Measurements from ENCODE around the gene PIP4K2C. TPM values are rescaled to one million over a fixed set of nuclear protein-coding genes. Genes with fewer than 3 reads are reported as not detected.

PIP4K2C gene
- total and polyA plus RNA-seq, 2 experiments from 2014 or later = 10.8 to 30.6 TPM

DNA sequence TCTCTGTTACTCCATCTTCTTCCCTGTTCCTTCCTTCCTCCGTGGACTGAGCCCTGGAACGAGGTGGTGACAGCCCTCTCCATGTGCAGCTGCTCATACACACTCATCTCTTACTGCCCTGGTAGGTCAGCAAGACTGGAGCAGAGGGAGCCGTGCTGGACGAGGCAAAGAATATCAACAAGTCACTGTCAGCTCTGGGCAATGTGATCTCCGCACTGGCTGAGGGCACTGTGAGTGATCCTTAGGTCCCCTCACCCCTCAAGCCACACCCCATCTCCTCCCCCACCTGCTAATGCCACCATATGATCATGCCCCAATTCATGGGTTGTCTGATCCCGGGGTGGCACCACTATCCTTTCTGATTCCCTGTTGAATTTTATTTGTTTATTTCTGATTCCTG is 22.2 kb upstream of the PIP4K2C start:
- Histone ChIP-seq H3K4me2 (no peak overlapping the region), H3K79me2 (replicated peaks; ENCODE audit: insufficient read depth) (no peaks in the 10 kb centered on the region), H3K4me3 (no peak overlapping the region), H3K9me2 (ENCODE audit: insufficient read depth) (no peaks in the 10 kb centered on the region), H3K4me1 (ENCODE audit: insufficient read depth) (no peaks in the 10 kb centered on the region), H4K20me1 (replicated peaks; ENCODE audit: insufficient read depth) (peaks cover 3% of the 10 kb centered on the region; the same call in 1 of the 2 replicates), H3K27me3 (ENCODE audit: insufficient read depth) (no peaks in the 10 kb centered on the region), H3K36me3 (ENCODE audit: insufficient read depth) (peaks cover 13% of the 10 kb centered on the region), H2AFZ (no peak overlapping the region), H3F3A (replicated peaks; ENCODE audit: low read depth) (no peaks in the 10 kb centered on the region; the same call in 1 of the 2 replicates), H3K27ac (ENCODE audit: low read depth) (no peak overlapping the region)
- Mint-ChIP-seq H3K9me3 (no peaks in the 10 kb centered on the region), H3K4me3 (no peak overlapping the region), H3K36me3 (ENCODE audit: low read depth) (peaks cover 55% of the 10 kb centered on the region), H3K27ac (no peak overlapping the region), H3K4me1 (no peaks in the 10 kb centered on the region), H3K27me3 (ENCODE audit: insufficient read depth, low read depth, poor library complexity) (no peaks in the 10 kb centered on the region)
- ATAC-seq (no peak), DNase-seq (ENCODE audit: low spot score) (no peak)
- TF ChIP-seq, protein P1, sequence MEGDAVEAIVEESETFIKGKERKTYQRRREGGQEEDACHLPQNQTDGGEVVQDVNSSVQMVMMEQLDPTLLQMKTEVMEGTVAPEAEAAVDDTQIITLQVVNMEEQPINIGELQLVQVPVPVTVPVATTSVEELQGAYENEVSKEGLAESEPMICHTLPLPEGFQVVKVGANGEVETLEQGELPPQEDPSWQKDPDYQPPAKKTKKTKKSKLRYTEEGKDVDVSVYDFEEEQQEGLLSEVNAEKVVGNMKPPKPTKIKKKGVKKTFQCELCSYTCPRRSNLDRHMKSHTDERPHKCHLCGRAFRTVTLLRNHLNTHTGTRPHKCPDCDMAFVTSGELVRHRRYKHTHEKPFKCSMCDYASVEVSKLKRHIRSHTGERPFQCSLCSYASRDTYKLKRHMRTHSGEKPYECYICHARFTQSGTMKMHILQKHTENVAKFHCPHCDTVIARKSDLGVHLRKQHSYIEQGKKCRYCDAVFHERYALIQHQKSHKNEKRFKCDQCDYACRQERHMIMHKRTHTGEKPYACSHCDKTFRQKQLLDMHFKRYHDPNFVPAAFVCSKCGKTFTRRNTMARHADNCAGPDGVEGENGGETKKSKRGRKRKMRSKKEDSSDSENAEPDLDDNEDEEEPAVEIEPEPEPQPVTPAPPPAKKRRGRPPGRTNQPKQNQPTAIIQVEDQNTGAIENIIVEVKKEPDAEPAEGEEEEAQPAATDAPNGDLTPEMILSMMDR (conservative IDR thresholded peaks at IDR 0.05; ENCODE audit: low read depth in 2 of 2) = no peak
- TF ChIP-seq, protein P2, sequence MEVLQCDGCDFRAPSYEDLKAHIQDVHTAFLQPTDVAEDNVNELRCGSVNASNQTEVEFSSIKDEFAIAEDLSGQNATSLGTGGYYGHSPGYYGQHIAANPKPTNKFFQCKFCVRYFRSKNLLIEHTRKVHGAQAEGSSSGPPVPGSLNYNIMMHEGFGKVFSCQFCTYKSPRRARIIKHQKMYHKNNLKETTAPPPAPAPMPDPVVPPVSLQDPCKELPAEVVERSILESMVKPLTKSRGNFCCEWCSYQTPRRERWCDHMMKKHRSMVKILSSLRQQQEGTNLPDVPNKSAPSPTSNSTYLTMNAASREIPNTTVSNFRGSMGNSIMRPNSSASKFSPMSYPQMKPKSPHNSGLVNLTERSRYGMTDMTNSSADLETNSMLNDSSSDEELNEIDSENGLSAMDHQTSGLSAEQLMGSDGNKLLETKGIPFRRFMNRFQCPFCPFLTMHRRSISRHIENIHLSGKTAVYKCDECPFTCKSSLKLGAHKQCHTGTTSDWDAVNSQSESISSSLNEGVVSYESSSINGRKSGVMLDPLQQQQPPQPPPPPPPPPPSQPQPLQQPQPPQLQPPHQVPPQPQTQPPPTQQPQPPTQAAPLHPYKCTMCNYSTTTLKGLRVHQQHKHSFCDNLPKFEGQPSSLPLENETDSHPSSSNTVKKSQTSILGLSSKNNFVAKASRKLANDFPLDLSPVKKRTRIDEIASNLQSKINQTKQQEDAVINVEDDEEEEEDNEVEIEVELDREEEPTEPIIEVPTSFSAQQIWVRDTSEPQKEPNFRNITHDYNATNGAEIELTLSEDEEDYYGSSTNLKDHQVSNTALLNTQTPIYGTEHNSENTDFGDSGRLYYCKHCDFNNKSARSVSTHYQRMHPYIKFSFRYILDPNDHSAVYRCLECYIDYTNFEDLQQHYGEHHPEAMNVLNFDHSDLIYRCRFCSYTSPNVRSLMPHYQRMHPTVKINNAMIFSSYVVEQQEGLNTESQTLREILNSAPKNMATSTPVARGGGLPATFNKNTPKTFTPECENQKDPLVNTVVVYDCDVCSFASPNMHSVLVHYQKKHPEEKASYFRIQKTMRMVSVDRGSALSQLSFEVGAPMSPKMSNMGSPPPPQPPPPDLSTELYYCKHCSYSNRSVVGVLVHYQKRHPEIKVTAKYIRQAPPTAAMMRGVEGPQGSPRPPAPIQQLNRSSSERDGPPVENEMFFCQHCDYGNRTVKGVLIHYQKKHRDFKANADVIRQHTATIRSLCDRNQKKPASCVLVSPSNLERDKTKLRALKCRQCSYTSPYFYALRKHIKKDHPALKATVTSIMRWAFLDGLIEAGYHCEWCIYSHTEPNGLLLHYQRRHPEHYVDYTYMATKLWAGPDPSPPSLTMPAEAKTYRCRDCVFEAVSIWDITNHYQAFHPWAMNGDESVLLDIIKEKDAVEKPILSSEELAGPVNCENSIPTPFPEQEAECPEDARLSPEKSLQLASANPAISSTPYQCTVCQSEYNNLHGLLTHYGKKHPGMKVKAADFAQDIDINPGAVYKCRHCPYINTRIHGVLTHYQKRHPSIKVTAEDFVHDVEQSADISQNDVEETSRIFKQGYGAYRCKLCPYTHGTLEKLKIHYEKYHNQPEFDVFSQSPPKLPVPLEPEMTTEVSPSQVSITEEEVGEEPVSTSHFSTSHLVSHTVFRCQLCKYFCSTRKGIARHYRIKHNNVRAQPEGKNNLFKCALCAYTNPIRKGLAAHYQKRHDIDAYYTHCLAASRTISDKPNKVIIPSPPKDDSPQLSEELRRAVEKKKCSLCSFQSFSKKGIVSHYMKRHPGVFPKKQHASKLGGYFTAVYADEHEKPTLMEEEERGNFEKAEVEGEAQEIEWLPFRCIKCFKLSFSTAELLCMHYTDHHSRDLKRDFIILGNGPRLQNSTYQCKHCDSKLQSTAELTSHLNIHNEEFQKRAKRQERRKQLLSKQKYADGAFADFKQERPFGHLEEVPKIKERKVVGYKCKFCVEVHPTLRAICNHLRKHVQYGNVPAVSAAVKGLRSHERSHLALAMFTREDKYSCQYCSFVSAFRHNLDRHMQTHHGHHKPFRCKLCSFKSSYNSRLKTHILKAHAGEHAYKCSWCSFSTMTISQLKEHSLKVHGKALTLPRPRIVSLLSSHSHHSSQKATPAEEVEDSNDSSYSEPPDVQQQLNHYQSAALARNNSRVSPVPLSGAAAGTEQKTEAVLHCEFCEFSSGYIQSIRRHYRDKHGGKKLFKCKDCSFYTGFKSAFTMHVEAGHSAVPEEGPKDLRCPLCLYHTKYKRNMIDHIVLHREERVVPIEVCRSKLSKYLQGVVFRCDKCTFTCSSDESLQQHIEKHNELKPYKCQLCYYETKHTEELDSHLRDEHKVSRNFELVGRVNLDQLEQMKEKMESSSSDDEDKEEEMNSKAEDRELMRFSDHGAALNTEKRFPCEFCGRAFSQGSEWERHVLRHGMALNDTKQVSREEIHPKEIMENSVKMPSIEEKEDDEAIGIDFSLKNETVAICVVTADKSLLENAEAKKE (CRISPR knock-in tag; IDR thresholded peaks at IDR 0.05) = no peak

- H3K36me3 ChIP-seq (ENCODE audit: insufficient read depth) = peaks cover 13% of the 10 kb centered on the region
- no peak overlapping the region for H3K4me2 ChIP-seq
- no peak overlapping the region for H3K4me3 ChIP-seq
- H3K27ac ChIP-seq (ENCODE audit: low read depth) = no peak overlapping the region
- peaks cover 3% of the 10 kb centered on the region; the same call in 1 of the 2 replicates for H4K20me1 ChIP-seq (replicated peaks; ENCODE audit: insufficient read depth)
- Mint-ChIP-seq H3K27ac (no peak overlapping the region), H3K4me3 (no peak overlapping the region), H3K36me3 (ENCODE audit: low read depth) (peaks cover 51% of the 10 kb centered on the region), H3K27me3 (ENCODE audit: insufficient read depth, low read depth, poor library complexity) (no peaks in the 10 kb centered on the region), H3K4me1 (no peaks in the 10 kb centered on the region), H3K9me3 (no peaks in the 10 kb centered on the region)
- H3K79me2 ChIP-seq (replicated peaks; ENCODE audit: insufficient read depth) = no peaks in the 10 kb centered on the region
- H3K27me3 ChIP-seq (ENCODE audit: insufficient read depth) = no peaks in the 10 kb centered on the region
- no peaks in the 10 kb centered on the region for H3K4me1 ChIP-seq (ENCODE audit: insufficient read depth)
- no peaks in the 10 kb centered on the region; the same call in 1 of the 2 replicates for H3F3A ChIP-seq (replicated peaks; ENCODE audit: low read depth)
- H3K9me2 ChIP-seq (ENCODE audit: insufficient read depth) = no peaks in the 10 kb centered on the region
- DNase-seq (ENCODE audit: low spot score) (no peak), ATAC-seq (no peak)
- no peak overlapping the region for H2AFZ ChIP-seq
- TF ChIP-seq EZH2 (IDR thresholded peaks at IDR 0.05; ENCODE audit: low read depth, unreplicated experiment) (no peak), ZNF114 (CRISPR knock-in tag; IDR thresholded peaks at IDR 0.05) (no peak)
- TF ChIP-seq, protein P2 (CRISPR knock-in tag; IDR thresholded peaks at IDR 0.05) = no peak
These were observed 21.1 kb upstream of the PIP4K2C start for GRCh38 chr12:57569858-57570257.
